GM19397 (cell line): Measurements from ENCODE around the gene EPOP.

ENCODE experiments used
- ATAC-seq: cut with Tn5 transposase; IDR thresholded peaks from one replicate; pipeline ENCODE4 v1.9.1; 2021; ENCODE audit warnings: mild to moderate bottlenecking, moderate library complexity; ENCODE audit not compliant: unreplicated experiment

EPOP gene

GRCh38 chr17:38676706-38677504 is 2.1 kb upstream of the EPOP start:
- no peak for ATAC-seq

- peak; percentile 16 for ATAC-seq
Observed at GRCh38 chr17:38674014-38674748, 576 bp downstream of the EPOP start.

- no peak for ATAC-seq
Observed at GRCh38 chr17:38673707-38674013, 1.1 kb downstream of the EPOP start.

GRCh38 chr17:38672788-38673706 is 1.7 kb downstream of the EPOP start:
- no peak for ATAC-seq

GRCh38 chr17:38671939-38672720 is 2.6 kb downstream of the EPOP start:
- ATAC-seq: no peak

- no peak for ATAC-seq
Observed at GRCh38 chr17:38669520-38669919, 5.2 kb downstream of the EPOP start.

GRCh38 chr17:38667787-38668122 is 7.0 kb downstream of the EPOP start:
- no peak for ATAC-seq

- no peak for ATAC-seq
Observed at GRCh38 chr17:38667099-38667786, 7.5 kb downstream of the EPOP start.

- no peak for ATAC-seq
Observed at GRCh38 chr17:38663964-38664644, 10.7 kb downstream of the EPOP start.

- ATAC-seq: no peak
Observed at GRCh38 chr17:38663125-38663751, 11.5 kb downstream of the EPOP start.

- ATAC-seq: no peak
Observed at GRCh38 chr17:38660097-38661025, 14.4 kb downstream of the EPOP start.

- no peak for ATAC-seq
Observed at GRCh38 chr17:38659415-38659814, 15.3 kb downstream of the EPOP start.

GRCh38 chr17:38658741-38659345 is 15.9 kb downstream of the EPOP start:
- ATAC-seq: no peak

- ATAC-seq: no peak
Observed at GRCh38 chr17:38657824-38658740, 16.7 kb downstream of the EPOP start.

- no peak for ATAC-seq
Observed at GRCh38 chr17:38656959-38657823, 17.6 kb downstream of the EPOP start.
